OCI-LY7 (cell line): ENCODE results near the gene NOX3.

Source experiments
- CTCF ChIP-seq: fragments of 200-600 bp; sonication (generic); conservative IDR thresholded peaks from 2 replicates; pipeline ENCODE4 v1.5.1; 2014; ENCODE audit warnings: mild to moderate bottlenecking, antibody characterized with exemption, low read length, moderate library complexity, mixed read lengths
- EZH2phosphoT487 ChIP-seq: fragments of 200-600 bp; sonication (generic); IDR thresholded peaks from 2 replicates; pipeline ENCODE4 v1.6.1; 2018; ENCODE audit warnings: low read depth, borderline replicate concordance, mild to moderate bottlenecking, mixed run types, antibody characterized with exemption, low read length, moderate library complexity, mixed read lengths

- TF ChIP-seq CTCF (no peak), EZH2phosphoT487 (no peak)
Measured at GRCh38 chr6:155424181-155424580, 31.5 kb downstream of the NOX3 start.
